B cell (primary cell): Measurements from ENCODE around the gene DLG2. TPM values are rescaled to one million over a fixed set of nuclear protein-coding genes. Genes with fewer than 3 reads are reported as not detected.

Source experiments
- ATAC-seq: fragments of 200-7000 bp; cut with Tn5 transposase; one replicate; pipeline ENCODE4 v1.10.0; 2021; ENCODE audit warnings: low read depth, mild to moderate bottlenecking, moderate number of reproducible peaks, moderate library complexity
- CTCF ChIA-PET: fragments of 350-600 bp; sonication (Branson Sonifier 250); formaldehyde crosslinking; loops from one replicate; lab custom pipeline; 2021; ENCODE audit warnings: antibody characterized with exemption, inconsistent platforms; lab: Charles Lee
- POLR2A ChIA-PET: fragments of 350-600 bp; sonication (Branson Sonifier 250); formaldehyde crosslinking; loops from one replicate; lab custom pipeline; 2021; ENCODE audit warnings: antibody characterized with exemption; lab: Charles Lee
- DNase-seq: peaks from one replicate; pipeline ENCODE4 v3.0.0; 2013
- H2AFZ ChIP-seq: 2 replicates; pipeline ENCODE4 v1.6.1; 2012; ENCODE audit warnings: mild to moderate bottlenecking, low read depth, low read length; ENCODE audit not compliant: insufficient read depth, poor library complexity, severe bottlenecking
- H3K27ac ChIP-seq, 2 donors: 1 replicate in 1 of 2; 2 replicates in 1 of 2; pipeline ENCODE4 v1.5.1; 2012 to 2013; ENCODE audit warnings: low read length in 2 of 2, mild to moderate bottlenecking in 2 of 2, moderate library complexity in 1 of 2
- H3K27me3 ChIP-seq, 4 experiments: fragments of 200-600 bp in 1 of 4; sonication (generic) in 1 of 4; replicated peaks in 1 of 4; 1 replicate in 2 of 4; 2 replicates in 2 of 4; pipeline versions ENCODE4 v1.6.1 to v1.7.0; 2013 to 2016; ENCODE audit warnings: low read length in 3 of 4, mild to moderate bottlenecking in 2 of 4, mixed read lengths in 1 of 4, moderate library complexity in 1 of 4; ENCODE audit not compliant: insufficient read depth in 4 of 4, control insufficient read depth in 3 of 4; ENCODE audit errors: control extremely low read depth in 1 of 4
- H3K36me3 ChIP-seq, 2 experiments: replicated peaks in 1 of 2; 1 replicate in 1 of 2; 2 replicates in 1 of 2; pipeline versions ENCODE4 v1.6.1 to v1.7.1; 2013; ENCODE audit warnings: low read length in 1 of 2; ENCODE audit not compliant: insufficient read depth in 2 of 2, control insufficient read depth in 1 of 2; ENCODE audit errors: control extremely low read depth in 1 of 2, extremely low read depth in 1 of 2
- H3K4me1 ChIP-seq, 2 donors: fragments of 200-600 bp in 1 of 2; sonication (generic) in 1 of 2; 1 replicate in 1 of 2; 2 replicates in 1 of 2; pipeline versions ENCODE4 v1.5.1 to v1.6.1; 2013 to 2017; ENCODE audit warnings: low read length in 2 of 2; ENCODE audit not compliant: control insufficient read depth in 2 of 2, insufficient read depth in 2 of 2
- H3K4me2 ChIP-seq: replicated peaks from 2 replicates; pipeline ENCODE3; 2012; ENCODE audit warnings: mild to moderate bottlenecking, low read depth, low read length; ENCODE audit not compliant: poor library complexity, severe bottlenecking
- H3K4me3 ChIP-seq, 5 experiments: fragments of 200-600 bp in 1 of 5; sonication (generic) in 1 of 5; 1 replicate in 3 of 5; 2 replicates in 2 of 5; pipeline versions ENCODE4 v1.5.1 to v1.7.0; 2011 to 2016; ENCODE audit warnings: low read length in 4 of 5, mild to moderate bottlenecking in 4 of 5, low read depth in 2 of 5, control low read depth in 1 of 5, moderate library complexity in 1 of 5; ENCODE audit not compliant: insufficient read depth in 1 of 5; ENCODE audit errors: control extremely low read depth in 1 of 5, extremely low read depth in 1 of 5
- H3K79me2 ChIP-seq: fragments of 200-600 bp; sonication (generic); one replicate; pipeline ENCODE4 v1.6.0; 2016; ENCODE audit warnings: low read length; ENCODE audit not compliant: control insufficient read depth, insufficient read depth
- H3K9ac ChIP-seq: fragments of 200-600 bp; sonication (generic); 2 replicates; pipeline ENCODE4 v1.6.1; 2017; ENCODE audit warnings: mild to moderate bottlenecking, low read length, moderate library complexity
- H3K9me3 ChIP-seq, 3 donors: one replicate each; pipeline versions ENCODE4 v1.6.1 to v1.7.1; 2013; ENCODE audit warnings: low read length in 2 of 3; ENCODE audit not compliant: control insufficient read depth in 2 of 3, insufficient read depth in 1 of 3; ENCODE audit errors: control extremely low read depth in 1 of 3
- H4K20me1 ChIP-seq: 2 replicates; pipeline ENCODE4 v1.6.0; 2012; ENCODE audit warnings: mild to moderate bottlenecking, low read length; ENCODE audit not compliant: insufficient read depth, control insufficient read depth, poor library complexity, severe bottlenecking
- H3K27ac Mint-ChIP-seq: one replicate; pipeline ENCODE4 v1.8.0; 2021; ENCODE audit warnings: mixed read lengths
- H3K27me3 Mint-ChIP-seq: one replicate; pipeline ENCODE4 v1.8.0; 2021; ENCODE audit warnings: mixed read lengths
- H3K4me1 Mint-ChIP-seq: one replicate; pipeline ENCODE4 v1.8.0; 2021; ENCODE audit warnings: mixed read lengths
- H3K4me3 Mint-ChIP-seq: one replicate; pipeline ENCODE4 v1.8.0; 2021; ENCODE audit warnings: mixed read lengths
- H3K9me3 Mint-ChIP-seq: one replicate; pipeline ENCODE4 v1.8.0; 2022; ENCODE audit warnings: mixed read lengths; ENCODE audit not compliant: insufficient read depth
- CTCF ChIP-seq: fragments of 200-600 bp; IDR thresholded peaks from one replicate; pipeline ENCODE4 v1.8.0; 2022; ENCODE audit warnings: antibody characterized with exemption, mild to moderate bottlenecking
- EZH2 ChIP-seq: IDR thresholded peaks from 2 replicates; pipeline ENCODE4 v1.6.1; 2012; ENCODE audit warnings: borderline replicate concordance, low read depth, mild to moderate bottlenecking, moderate library complexity, low read length; ENCODE audit not compliant: insufficient read depth, poor library complexity, severe bottlenecking
- WGBS: methylation state at CpG from one replicate; pipeline ENCODE4 v1.1.5; 2013; ENCODE audit warnings: missing lambda C conversion rate; ENCODE audit not compliant: insufficient coverage; 5-methylcytosine and 5-hydroxymethylcytosine counted together
- intact Hi-C: fragments of 100-400 bp; cut with micrococcal nuclease; formaldehyde crosslinking; loops from one replicate; pipeline ENCODE4 v1.10.0; 2022
- polyA plus RNA-seq: library from polyadenylated mRNA; depleted of rRNA; stranded (reverse); fragments of >200 nt; gene quantifications from 2 replicates; pipeline ENCODE4 v1.2.3, GENCODE V29; 2012
- total RNA-seq, 2 donors: library from RNA; stranded (reverse); fragments of 120-200 nt in 1 of 2; gene quantifications; 1 replicate in 1 of 2; 2 replicates in 1 of 2; pipeline versions ENCODE4 v1.2.3 to v1.2.4, GENCODE V29; 2013 to 2022

DLG2 gene
- total and polyA plus RNA-seq, 2 donors (not counting 1 experiment from before 2014, with no cell fraction given) = 0.54 to 5.4 TPM

- Mint-ChIP-seq H3K4me1 (peaks cover 13% of the 10 kb centered on the region), H3K9me3 (peaks cover 3% of the 10 kb centered on the region), H3K4me3 (no peak overlapping the region), H3K27me3 (peaks cover 3% of the 10 kb centered on the region), H3K27ac (no peak overlapping the region)
- Histone ChIP-seq H3K4me1 (peaks cover 0 to 4% of the 10 kb centered on the region in 2 donors), H3K79me2 (no peaks in the 10 kb centered on the region), H2AFZ (no peak overlapping the region), H3K9ac (no peak overlapping the region), H3K27me3 (peaks cover 0 to 5% (median 0%) of the 10 kb centered on the region in 4 experiments), H3K4me2 (no peak overlapping the region), H3K27ac (no peak overlapping the region), H3K36me3 (no peaks in the 10 kb centered on the region), H4K20me1 (no peaks in the 10 kb centered on the region), H3K4me3 (no peak overlapping the region), H3K9me3 (peaks cover 0 to 12% (median 0%) of the 10 kb centered on the region in 3 donors)
- DNase-seq = no peak
- POLR2A ChIA-PET = no interaction called here
- no CpG with 5 or more reads among the region's 1 CpG for WGBS
- intact Hi-C loops = loop anchor here (10.0 kb wide), 1 partner anchor 383 kb away; no protein-coding TSS in a partner anchor
- CTCF ChIA-PET = no interaction called here
- TF ChIP-seq CTCF (no peak), EZH2 (no peak)
- ATAC-seq = no peak
Observed at GRCh38 chr11:85167471-85167870, 459.7 kb downstream of the DLG2 start.

GRCh38 chr11:85167038-85167437 is 460.1 kb downstream of the DLG2 start:
- POLR2A ChIA-PET = no interaction called here

More at GRCh38 chr11:85167038-85167437, 460.1 kb downstream of the DLG2 start:
- no CpG with 5 or more reads among the region's 1 CpG for WGBS
- no peak overlapping the region for H3K4me3 ChIP-seq
- no peaks in the 10 kb centered on the region for H3K79me2 ChIP-seq
- ATAC-seq = no peak
- no peak overlapping the region for H3K4me3 Mint-ChIP-seq
- H3K9ac ChIP-seq = no peak overlapping the region
- no peak for DNase-seq
- peaks cover 13% of the 10 kb centered on the region for H3K4me1 Mint-ChIP-seq
- CTCF ChIA-PET = interaction anchor here (0.7 kb wide), 1 partner anchor 269 kb away, joined by 3 read pairs; no protein-coding TSS in a partner anchor
- H2AFZ ChIP-seq = no peak overlapping the region
- H3K4me2 ChIP-seq = no peak overlapping the region
- peaks cover 0 to 5% (median 0%) of the 10 kb centered on the region in 4 experiments for H3K27me3 ChIP-seq
- peaks cover 0 to 11% (median 0%) of the 10 kb centered on the region in 3 donors for H3K9me3 ChIP-seq
- no peak overlapping the region for H3K27ac ChIP-seq
- no peaks in the 10 kb centered on the region for H4K20me1 ChIP-seq
- intact Hi-C loops = loop anchor here (10.0 kb wide), 1 partner anchor 382 kb away; no protein-coding TSS in a partner anchor
- TF ChIP-seq CTCF (no peak), EZH2 (no peak)
- peaks cover 0 to 4% of the 10 kb centered on the region in 2 donors for H3K4me1 ChIP-seq
- H3K27me3 Mint-ChIP-seq = peaks cover 3% of the 10 kb centered on the region
- H3K9me3 Mint-ChIP-seq = peaks cover 2% of the 10 kb centered on the region
- H3K27ac Mint-ChIP-seq = no peak overlapping the region
- H3K36me3 ChIP-seq = no peaks in the 10 kb centered on the region
